Nephron (organoid): Measurements from ENCODE around the gene ENTHD1.

Experiments used
- H3K27ac Mint-ChIP-seq, 3 experiments: 2 replicates each; pipeline ENCODE4 v1.8.0; 2020; ENCODE audit warnings: mixed read lengths in 3 of 3, mild to moderate bottlenecking in 2 of 3, moderate library complexity in 1 of 3
- H3K27me3 Mint-ChIP-seq: 2 replicates; pipeline ENCODE4 v1.8.0; 2021; ENCODE audit warnings: low read depth, mild to moderate bottlenecking, moderate library complexity, mixed read lengths
- H3K36me3 Mint-ChIP-seq: 2 replicates; pipeline ENCODE4 v1.8.0; 2020; ENCODE audit warnings: low read depth, mixed read lengths
- H3K4me1 Mint-ChIP-seq: 2 replicates; pipeline ENCODE4 v1.8.0; 2020; ENCODE audit warnings: mixed read lengths
- H3K4me3 Mint-ChIP-seq, 3 experiments: 2 replicates each; pipeline ENCODE4 v1.8.0; 2020; ENCODE audit warnings: mild to moderate bottlenecking in 3 of 3, mixed read lengths in 3 of 3, moderate library complexity in 2 of 3
- H3K9me3 Mint-ChIP-seq: 2 replicates; pipeline ENCODE4 v1.8.0; 2020; ENCODE audit warnings: mixed read lengths
- CTCF ChIP-seq, 3 experiments: fragments of 200-600 bp; sonication (generic); IDR thresholded peaks; one replicate each; pipeline ENCODE4 v1.5.0; 2021; ENCODE audit warnings: antibody characterized with exemption in 3 of 3; ENCODE audit not compliant: unreplicated experiment in 3 of 3

Gene ENTHD1

GRCh38 chr22:39712751-39713525, 180.6 kb downstream of the ENTHD1 start:
- no peak for TF ChIP-seq CTCF (IDR thresholded peaks at IDR 0.05; ENCODE audit: unreplicated experiment in 3 of 3)
- no peaks in the 10 kb centered on the region for H3K36me3 Mint-ChIP-seq
- H3K4me3 Mint-ChIP-seq, result no peak overlapping the region

DNA sequence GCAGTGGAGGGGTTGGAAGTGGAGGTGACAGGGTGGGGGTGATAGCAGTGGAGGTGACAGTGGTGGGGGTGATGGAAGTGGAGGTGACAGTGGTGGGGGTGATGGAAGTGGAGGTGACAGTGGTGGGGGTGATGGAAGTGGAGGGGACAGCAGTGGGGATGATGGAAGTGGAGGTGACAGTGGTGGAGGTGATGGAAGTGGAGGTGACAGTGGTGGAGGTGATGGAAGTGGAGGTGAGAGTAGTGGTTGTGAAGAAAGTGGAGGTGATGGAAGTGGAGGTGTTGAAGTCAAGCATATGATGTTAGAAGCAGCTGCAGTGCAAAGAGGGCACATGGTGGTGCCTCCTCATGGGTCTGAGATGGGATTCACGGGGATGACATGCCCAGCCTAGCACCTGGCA, 181.5 kb downstream of the ENTHD1 start:
- H3K27me3 Mint-ChIP-seq, result peaks cover 65% of the 10 kb centered on the region

More at GRCh38 chr22:39712751-39713525, 180.6 kb downstream of the ENTHD1 start:
- Mint-ChIP-seq H3K27ac (no peak overlapping the region), H3K27me3 (peaks cover 68% of the 10 kb centered on the region), H3K4me1 (peaks cover 38% of the 10 kb centered on the region), H3K9me3 (no peaks in the 10 kb centered on the region)

DNA sequence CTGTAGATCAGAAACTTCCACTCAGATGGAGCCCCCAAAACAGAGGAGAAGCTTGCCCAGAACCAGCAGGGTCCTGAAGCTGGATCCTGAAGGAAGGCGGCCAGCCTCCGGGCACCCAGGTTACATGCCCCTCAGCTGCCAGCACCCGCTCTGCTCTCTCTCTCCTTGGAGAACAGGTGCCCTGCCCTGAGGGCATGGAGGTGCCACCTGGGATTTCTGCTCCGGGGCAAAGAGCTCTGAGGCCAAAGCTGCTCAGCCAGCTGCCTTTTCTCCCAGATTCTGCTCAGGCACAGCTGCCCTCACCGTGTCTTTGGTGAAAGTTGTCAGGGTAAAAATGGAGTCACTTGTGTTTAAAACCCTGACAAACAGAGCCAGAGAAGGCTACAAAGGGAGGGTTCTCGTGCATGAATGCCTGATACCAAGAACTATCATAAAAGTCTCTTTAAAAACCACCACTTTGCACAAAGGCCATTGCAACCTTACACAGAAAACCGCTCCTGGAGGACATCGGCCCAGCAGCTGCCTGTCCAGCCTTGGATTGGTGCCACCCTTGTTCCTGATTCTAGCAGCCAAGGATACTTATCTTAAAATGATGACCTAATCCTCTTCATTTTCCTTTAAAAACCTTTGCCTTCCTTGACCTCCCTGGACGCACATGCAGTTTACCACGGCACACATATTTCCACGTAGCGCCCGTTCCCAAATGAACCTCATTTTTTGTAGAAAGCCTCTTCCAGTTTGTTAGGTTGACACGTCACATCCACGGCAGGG, 183.0 kb downstream of the ENTHD1 start:
- H3K27ac Mint-ChIP-seq, result peak overlapping the region in 1 of 3 experiments; percentile 32
- H3K9me3 Mint-ChIP-seq, result no peaks in the 10 kb centered on the region
- peaks cover 60% of the 10 kb centered on the region for H3K27me3 Mint-ChIP-seq
- no peak for TF ChIP-seq CTCF (IDR thresholded peaks at IDR 0.05; ENCODE audit: unreplicated experiment in 3 of 3)
- H3K4me1 Mint-ChIP-seq, result peaks cover 45% of the 10 kb centered on the region
- no peaks in the 10 kb centered on the region for H3K36me3 Mint-ChIP-seq
- peak overlapping the region in 1 of 3 experiments; percentile 20 for H3K4me3 Mint-ChIP-seq

More for the DNA sequence above, 181.5 kb downstream of the ENTHD1 start:
- H3K4me3 Mint-ChIP-seq, result no peak overlapping the region
- TF ChIP-seq CTCF (IDR thresholded peaks at IDR 0.05; ENCODE audit: unreplicated experiment in 3 of 3), result no peak
- no peaks in the 10 kb centered on the region for H3K36me3 Mint-ChIP-seq
- H3K9me3 Mint-ChIP-seq, result no peaks in the 10 kb centered on the region
- no peak overlapping the region for H3K27ac Mint-ChIP-seq
- H3K4me1 Mint-ChIP-seq, result peaks cover 39% of the 10 kb centered on the region

- no peaks in the 10 kb centered on the region for H3K36me3 Mint-ChIP-seq
- H3K27me3 Mint-ChIP-seq, result peaks cover 61% of the 10 kb centered on the region
- no peak for TF ChIP-seq CTCF (IDR thresholded peaks at IDR 0.05; ENCODE audit: unreplicated experiment in 3 of 3)
- H3K27ac Mint-ChIP-seq, result peak overlapping the region in 1 of 3 experiments; percentile 46
- H3K9me3 Mint-ChIP-seq, result no peaks in the 10 kb centered on the region
- peaks cover 57% of the 10 kb centered on the region for H3K4me1 Mint-ChIP-seq
- H3K4me3 Mint-ChIP-seq, result no peak overlapping the region
Observed at GRCh38 chr22:39707816-39708215, 185.7 kb downstream of the ENTHD1 start.

DNA sequence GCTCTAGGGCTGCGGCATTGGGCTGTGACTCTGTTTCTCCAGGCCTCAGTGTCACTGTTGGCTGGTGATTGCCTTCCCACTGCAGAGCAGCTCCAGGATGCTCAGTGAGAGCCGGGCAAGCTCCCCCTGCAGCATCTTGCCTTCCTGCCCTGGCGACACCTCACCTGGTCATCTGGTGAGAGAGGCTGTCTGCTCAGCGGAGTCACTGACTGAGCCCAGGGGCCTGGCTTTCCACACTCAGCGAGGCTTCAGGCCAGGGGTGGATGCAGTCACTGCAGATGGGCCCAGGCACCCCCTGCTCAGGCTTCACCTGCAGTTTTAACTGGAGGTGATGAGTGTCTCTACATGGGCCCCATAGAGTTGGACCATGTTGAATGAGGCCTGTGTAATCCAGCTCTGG, 186.2 kb downstream of the ENTHD1 start:
- peaks cover 56% of the 10 kb centered on the region for H3K27me3 Mint-ChIP-seq
- H3K4me1 Mint-ChIP-seq, result peaks cover 58% of the 10 kb centered on the region
- H3K4me3 Mint-ChIP-seq, result no peak overlapping the region
- H3K36me3 Mint-ChIP-seq, result no peaks in the 10 kb centered on the region
- no peak overlapping the region for H3K27ac Mint-ChIP-seq
- H3K9me3 Mint-ChIP-seq, result no peaks in the 10 kb centered on the region
- TF ChIP-seq CTCF (IDR thresholded peaks at IDR 0.05; ENCODE audit: unreplicated experiment in 3 of 3), result no peak
